ENCODE measurements around the gene MALRD1.

- TF ChIP-seq CTCF (IDR thresholded peaks at IDR 0.05) (no peak), CREB1 (CRISPR knock-in tag; IDR thresholded peaks at IDR 0.05) (no peak), ZNF425 (CRISPR knock-in tag; conservative IDR thresholded peaks at IDR 0.05) (no peak), FOXJ3 (CRISPR knock-in tag; IDR thresholded peaks at IDR 0.05; ENCODE audit: borderline replicate concordance) (no peak), ATF2 (CRISPR knock-in tag; IDR thresholded peaks at IDR 0.05; ENCODE audit: borderline replicate concordance, low read depth) (no peak), ARID4B (CRISPR knock-in tag; IDR thresholded peaks at IDR 0.05; ENCODE audit: borderline replicate concordance) (no peak), STAT6 (CRISPR knock-in tag; conservative IDR thresholded peaks at IDR 0.05; ENCODE audit: low read depth) (no peak)
Measured at GRCh38 chr10:19713159-19713558, 664.6 kb downstream of the MALRD1 start.
